Activated CD8-positive, alpha-beta memory T cell treated with anti-CD3 and anti-CD28 coated beads for 1 hour (primary cell): Measurements from ENCODE around the gene SLC12A7.
"Not testable (repeated sequence)": the region's sequence is repeated elsewhere in the genome, so short reads cannot be mapped to it uniquely, and the experiment has no call there.

Experiments used
- DNase-seq, 2 donors: peaks; one replicate each; pipeline ENCODE4 v3.0.0-alpha.2; 2020; ENCODE audit warnings: low read depth in 1 of 2; ENCODE audit errors: extremely low read depth in 1 of 2

SLC12A7 gene

DNA sequence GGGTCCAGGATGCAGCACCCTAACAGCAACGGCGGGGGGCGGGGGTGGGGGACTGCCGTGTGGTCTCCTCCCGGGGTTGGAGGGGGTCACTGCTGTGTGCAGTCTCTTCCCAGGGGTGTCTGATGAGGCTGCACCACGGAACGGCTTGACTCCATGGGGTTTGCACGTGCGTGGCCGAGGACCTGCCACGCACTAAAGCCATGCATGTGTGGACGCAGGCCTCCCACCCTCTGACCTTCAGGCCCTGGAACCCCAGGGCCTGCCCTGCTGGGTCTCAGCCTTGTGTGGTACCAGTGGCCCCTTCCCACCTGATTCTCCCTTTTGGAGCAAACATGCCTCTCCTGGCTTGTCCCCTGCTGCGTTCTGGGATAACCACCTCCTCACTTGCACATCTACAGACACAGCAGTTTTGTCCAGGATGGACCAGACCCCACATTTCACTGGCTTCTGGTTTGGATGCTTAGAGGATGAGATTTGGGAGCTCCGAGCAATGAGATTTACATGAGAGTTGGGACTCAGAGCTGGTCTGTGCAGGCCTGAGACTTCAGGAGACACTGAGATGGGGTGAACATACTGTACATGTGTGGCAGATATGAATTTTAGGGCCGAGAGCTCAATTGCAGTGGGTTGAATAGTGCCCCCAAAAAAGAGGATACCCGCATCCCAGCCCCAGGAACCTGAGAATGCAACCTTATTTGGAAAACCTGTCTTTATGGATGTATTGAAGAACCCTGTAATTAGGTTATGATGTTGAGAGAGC, 45.8 kb downstream of the SLC12A7 start:
- DNase-seq: no peak

DNA sequence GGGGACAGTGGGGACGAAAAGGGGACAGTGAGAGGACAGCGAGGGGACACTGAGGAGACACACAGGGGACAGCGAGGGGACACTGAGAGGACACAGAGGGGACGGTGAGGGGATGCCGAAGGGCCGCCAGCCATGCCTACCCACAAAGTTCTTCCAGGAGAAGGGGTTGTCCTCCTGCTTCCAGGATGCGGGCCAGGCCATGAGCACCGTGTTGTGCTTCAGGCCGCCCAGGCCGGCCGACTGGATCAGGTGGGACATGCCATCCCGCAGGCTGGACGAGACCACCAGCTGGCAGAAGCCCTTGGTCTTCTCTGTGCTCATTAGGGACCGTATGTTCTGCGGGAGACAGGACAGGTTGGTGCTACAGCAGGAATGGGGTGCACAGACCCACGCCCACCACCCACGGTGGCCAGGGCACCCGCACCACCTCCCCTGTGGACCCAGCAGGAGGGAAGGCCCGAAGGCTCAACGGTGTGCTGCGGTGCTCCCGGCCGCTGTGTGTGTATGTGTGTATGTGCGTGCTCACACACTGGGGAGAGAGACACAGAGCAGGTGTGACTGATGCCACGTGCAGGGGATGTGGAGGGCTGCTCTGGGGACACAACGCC, 46.6 kb downstream of the SLC12A7 start:
- DNase-seq: no peak

DNA sequence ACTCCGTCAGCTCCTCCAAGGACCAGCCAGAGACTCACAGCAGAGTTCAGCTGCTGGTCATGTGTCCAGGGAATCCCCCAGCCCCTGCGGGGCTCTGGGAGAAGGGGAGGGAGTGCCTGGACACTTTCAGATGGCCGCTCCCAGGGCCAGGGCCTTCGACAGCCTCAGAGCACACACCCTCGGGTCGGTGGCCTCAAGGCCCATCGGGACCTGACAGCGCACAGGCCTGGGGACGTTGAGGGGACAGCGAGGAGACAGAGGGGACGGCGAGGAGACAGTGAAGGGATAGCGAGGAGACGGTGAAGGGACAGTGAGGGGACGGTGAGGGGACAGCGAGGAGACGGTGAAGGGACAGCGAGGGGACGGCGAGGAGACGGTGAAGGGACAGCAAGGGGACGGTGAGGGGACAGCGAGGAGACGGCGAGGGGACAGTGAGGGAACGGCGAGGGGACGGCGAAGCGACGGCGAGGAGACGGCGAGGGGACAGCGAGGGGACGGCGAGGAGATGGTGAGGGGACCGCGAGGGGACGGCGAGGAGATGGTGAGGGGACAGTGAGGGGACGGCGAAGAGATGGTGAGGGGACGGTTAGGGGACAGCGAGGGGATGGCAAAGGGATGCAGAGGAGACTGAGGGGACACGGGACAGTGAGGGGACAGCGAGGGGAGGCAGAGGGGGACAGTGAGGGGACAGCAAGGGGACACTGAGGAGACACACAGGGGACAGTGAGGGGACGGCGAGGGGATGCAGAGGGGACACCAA, 47.3 kb downstream of the SLC12A7 start:
- no peak for DNase-seq

DNA sequence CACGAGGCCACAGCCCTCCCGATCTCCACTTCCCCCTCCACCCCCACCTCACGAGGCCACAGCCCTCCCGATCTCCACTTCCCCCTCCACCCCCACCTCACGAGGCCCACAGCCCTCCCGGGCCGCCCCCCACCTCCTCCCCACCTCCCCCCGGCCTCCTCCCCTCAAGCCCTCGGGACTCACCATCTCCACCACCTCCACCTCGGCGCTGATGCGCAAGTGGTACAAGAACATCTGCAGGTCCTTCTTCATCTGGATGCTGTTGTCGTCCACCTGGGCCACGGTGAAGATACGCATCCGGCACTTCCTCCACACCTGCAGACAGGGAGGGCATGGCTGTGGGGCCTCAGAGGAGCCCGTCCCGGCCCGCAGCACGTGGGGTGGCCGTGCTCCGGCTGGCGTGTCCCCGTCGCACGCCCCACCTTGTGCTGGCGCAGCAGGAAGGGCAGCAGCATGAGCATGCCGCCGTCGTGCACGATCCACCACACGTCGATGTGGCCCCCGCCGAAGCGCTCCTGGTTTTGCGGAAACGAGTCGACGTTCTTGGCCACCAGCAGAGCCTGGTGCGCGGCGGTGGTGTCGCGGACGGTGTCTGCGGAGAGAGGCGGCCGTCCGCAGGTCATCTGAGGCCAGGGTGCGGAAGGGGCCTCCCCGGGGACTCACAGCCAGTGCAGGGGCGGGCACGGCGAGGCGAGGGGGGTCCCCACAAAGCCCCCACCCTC, 48.0 kb downstream of the SLC12A7 start:
- DNase-seq: no peak

DNA sequence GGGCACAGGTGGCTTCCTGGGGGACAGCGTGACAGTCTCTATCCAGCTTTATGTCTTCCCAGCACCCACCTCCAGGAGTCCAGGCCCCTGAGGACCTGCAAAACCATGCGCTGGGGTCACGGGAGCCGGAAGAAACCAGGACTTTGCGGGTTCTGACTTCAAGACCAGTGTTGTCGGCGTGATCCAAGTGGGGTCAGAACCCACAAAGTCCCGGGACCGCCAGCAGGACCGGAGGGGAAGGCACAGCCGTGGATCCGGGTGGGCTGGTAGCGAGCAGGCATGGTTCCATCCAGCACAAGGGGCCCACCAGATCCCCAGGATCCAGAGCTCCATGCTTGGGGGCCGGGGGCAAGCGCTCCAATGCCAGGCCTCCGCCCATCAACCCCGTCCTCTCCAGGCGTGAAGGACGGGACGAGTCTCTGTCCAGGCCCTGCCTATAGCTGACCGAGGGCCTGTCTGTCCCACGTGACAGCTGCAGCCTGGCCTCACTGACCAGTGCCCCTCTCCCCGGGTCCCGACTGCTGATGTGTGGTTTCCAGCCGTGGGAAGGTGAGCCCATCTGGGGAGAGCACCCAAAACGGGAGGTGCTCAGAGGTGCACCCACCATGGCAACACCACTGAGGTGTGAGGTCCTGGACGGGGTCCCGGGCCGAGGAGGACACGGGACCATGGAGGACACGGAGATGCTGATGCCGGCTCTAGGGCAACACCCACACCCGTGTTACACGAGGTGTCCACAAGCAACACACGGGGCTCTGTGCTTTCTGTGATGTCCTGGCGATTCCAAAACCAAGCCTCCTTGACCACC, 48.9 kb downstream of the SLC12A7 start:
- DNase-seq: no peak

DNA sequence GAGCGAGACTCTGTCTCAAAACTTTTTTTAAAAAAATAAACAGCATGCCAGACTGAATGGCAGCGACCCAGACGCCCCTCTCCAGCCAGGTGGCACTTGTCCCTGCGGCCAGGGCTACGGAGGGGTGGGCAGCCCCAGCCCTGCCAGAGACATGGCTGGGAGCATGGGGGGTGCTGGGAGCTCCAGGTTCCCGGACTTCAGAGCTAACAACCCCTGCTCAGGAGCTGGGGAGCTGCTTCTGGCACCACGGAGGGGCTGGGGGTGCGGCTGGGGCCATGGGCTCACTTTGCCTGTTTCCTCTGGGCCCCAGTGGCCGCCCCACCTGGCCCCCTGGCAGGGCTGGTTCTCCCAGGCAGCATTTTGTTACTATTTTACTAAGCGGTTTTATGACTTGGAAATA, 49.9 kb downstream of the SLC12A7 start:
- no peak for DNase-seq

DNA sequence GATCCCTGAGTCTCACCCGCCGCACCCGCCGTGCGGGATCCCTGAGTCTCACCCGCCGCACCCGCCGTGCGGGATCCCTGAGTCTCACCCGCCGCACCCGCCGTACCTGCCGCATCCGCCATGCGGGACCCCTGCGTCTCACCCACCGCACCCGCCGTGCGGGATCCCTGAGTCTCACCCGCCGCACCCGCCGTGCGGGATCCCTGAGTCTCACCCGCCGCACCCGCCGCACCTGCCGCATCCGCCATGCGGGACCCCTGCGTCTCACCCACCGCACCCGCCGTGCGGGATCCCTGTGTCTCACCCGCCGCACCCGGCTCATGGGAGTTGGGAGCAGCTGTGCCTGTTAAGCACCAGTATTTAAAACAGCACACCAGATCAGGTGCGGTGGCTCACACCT, 50.6 kb downstream of the SLC12A7 start:
- not testable (repeated sequence) for DNase-seq

DNA sequence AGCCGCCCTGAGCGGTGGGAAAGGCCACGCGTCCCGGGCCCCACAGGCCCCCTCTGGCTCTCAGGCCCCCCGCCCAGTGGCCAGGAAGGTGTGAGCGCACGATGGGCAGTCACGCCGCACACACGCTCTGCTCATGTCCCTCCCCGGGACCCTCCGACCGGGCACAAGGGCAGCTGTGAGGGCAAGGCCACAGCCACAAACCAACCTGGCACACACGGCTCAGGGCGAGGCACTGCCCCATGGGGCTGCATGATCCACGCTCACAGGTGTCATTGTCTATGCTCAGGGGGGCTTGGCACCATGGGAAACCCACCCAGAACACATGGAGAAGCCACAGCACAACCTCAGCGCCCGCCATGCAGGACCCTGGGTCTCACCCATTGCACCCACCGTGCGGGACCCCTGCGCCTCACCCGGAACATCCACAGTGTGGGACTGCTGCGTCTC, 51.3 kb downstream of the SLC12A7 start:
- no peak for DNase-seq

DNA sequence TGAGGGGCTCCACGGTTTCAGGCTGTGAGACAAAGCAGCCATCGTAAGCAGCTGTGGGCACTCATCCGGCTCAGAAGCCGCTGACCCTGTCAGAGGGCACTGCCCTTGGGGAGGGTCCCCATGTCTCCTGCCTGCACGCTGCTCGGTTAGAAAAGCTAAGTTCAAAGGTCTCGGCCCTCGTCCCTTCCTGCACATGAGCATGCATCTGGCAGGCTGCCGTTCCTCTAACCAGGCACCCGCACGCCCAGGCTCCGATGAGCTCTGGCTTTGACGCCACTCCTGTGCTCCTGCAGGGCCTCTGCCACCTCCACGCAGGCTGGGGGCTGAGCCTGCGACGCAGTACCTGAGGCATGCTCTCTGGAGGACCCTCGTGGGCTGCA, 52.0 kb downstream of the SLC12A7 start:
- DNase-seq: no peak

DNA sequence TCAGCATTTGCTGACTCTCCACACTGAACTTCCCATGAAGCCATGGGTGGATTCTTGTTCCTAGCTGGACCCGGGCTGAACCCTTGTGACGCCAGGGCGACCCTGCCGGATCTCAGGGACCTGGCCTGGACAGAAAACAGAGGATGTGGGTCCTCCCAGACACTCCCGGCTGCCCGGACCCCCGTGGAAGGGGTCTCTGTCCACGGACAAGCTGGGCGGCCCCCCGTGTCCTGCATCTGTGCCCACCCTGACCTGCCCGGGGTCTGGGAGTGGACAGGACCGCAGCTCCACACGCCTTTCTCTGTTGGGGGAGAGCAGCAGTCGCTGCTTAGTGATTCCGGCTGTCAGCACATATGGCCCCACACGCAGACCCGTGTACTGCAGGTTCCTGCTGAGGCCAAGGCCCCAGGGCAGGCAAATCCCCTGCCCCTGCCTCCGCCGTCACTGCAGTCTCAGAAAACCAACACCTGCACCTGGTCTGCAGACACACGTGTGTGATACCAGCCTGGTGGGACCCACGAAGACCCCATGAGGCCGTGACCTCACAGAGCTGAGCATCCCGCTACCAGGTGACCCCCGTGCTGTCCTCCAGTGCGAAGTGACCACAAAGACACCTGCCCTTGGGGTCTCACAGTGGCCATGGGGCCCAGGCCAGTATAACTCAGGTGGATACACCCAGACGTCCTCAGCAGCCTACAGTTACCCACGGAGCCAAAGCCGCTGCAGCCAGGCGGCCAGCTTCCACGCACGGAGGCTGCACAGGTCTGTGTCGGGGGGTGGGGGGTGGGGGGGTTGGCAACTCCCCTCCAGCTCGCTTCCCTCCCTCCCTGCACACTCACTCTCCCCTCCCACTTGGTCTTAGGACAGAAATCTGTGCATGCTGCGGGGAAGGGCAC, 52.6 kb downstream of the SLC12A7 start:
- no peak for DNase-seq

DNA sequence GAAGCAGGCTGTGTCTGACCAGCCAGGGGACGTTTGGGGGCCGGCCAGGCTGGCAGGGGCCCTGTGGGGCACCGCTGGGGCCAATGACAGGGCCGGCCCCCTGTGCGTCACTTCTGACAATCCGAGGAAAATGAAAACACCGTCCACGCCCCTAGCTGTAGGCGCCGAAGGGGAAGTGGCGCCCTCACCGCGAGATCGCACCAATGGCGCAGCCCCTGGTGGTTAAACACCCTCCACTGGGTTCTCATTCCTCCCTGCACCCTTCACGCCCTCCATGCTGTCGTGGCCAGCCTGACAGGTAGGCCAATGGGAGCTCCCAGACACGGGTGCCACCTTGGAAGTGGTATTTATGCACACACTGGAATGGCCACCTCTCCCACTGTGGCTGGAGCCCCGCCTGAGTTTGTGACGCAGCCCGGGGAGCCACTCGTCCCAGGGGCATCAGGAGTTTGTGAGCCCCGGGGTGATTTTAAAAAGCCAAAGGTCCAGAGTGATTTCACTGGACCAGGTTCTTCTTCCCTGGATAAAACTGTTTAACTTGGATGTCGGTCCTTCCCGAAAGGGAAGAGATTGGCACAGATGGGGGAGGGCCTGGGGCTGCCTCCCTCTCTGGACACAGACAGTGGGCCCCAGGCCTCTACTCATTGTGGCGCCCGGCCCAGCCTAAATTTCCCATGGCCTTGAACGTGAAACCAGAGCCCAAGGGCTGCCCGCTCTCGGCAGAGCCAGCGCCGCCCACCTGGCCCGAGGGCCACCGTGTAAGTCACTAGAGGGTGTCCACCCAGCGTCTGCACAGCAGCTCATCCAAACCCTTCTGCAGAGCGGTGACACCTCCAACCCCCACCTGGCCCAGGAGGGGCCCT, 53.5 kb downstream of the SLC12A7 start:
- no peak for DNase-seq

DNA sequence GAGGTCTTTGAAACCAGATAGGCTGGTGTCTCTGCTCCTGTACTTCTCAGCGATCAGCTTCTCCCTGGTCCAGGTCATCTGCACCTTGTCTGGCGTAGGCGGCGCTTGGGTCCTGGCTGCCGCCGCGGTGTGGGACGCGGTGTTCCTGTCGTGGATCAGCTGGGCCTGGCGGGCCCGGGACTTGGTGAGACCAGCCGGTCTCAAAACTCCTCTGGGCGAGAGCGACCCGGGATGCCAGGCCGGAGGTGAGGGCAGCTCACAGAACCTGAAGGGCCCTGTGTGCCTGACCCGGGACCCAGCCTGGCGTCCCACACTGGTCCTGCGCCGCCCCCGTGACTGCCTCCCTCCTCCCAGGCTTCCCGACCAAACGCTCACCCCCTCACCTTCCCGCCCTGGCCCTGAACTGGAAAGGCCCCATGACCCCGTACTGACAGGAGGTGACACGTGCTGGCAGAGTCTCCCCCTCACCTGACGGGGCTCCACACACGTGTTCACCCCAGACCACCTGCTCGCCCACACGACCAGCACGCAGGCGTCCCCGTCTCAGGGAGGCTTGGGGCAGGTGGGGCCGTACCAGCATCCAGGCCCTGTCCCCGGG, 54.3 kb downstream of the SLC12A7 start:
- DNase-seq: no peak

DNA sequence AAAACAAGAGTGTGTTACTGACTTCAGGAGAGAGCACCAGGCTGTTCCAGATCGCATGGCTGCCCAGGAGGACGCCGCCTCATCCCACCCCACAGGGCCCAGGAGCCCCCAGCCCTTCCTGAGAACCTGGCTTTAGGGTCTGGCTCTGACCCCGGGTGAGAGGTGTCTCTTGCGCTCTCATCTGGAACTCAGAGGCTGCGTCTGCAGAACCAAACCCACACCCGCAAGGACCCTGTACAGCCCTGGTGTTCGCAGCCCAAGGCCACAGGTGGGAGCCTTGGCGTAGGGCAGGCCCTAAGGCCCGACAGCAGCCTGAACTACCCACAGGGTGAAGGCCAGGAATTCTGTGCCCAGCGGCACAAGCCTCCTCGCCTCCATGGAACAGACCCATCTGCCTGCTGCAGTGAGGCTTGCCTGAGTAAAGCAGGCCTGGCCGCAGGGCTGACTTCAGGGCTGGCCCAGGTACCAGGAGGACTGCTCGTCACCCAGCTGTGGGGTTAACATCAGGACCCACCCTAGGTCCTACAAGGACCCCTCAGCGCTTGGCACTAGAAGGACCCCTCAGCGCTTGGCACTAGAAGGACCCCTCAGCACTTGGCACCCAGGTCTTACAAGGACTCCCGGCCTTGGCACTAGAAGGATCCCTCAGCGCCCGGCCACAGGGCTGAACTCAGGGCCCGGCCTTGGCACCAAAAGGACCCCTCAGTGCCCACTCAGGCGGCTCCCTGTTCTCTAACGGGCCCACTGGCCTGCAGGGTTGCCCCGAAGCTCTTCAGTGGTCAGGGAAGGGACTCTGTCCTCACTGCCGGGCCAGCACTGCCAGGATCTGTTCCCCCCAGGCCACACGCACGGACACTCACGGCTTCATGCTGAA, 55.0 kb downstream of the SLC12A7 start:
- DNase-seq: no peak

DNA sequence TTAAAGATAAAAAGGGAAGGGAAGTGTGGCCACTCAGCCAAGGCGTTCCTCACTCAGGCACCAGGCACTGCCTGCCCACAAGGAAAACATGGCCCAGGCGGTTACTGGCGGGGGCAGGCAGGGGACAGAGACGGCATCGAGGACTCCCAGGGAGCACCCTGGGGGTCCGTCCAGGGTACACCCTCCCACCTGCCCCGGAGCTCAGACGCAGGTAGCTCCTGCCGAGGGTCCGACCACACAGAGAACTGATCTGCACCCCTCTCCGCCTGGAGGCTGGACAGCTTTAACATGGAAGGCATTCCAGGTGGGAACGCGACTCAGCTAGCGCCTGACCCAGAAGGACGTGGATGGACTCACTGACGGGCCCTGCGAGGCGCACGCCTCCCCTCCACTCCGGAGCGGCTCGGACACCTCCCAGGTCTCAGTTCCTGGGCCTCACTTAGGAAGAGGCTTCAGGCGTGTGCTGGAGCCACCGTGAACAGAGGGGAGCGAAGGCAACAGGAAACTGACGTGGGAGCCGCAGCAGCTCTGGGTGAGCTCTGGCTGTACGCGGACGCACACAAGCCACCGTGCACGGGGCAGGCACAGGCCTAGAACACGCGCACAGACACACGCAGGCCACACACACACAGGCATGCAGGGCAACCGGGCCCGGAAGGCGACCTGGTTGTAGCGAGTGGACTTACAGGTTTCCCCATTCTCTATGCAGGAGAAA, 55.8 kb downstream of the SLC12A7 start:
- DNase-seq: no peak

DNA sequence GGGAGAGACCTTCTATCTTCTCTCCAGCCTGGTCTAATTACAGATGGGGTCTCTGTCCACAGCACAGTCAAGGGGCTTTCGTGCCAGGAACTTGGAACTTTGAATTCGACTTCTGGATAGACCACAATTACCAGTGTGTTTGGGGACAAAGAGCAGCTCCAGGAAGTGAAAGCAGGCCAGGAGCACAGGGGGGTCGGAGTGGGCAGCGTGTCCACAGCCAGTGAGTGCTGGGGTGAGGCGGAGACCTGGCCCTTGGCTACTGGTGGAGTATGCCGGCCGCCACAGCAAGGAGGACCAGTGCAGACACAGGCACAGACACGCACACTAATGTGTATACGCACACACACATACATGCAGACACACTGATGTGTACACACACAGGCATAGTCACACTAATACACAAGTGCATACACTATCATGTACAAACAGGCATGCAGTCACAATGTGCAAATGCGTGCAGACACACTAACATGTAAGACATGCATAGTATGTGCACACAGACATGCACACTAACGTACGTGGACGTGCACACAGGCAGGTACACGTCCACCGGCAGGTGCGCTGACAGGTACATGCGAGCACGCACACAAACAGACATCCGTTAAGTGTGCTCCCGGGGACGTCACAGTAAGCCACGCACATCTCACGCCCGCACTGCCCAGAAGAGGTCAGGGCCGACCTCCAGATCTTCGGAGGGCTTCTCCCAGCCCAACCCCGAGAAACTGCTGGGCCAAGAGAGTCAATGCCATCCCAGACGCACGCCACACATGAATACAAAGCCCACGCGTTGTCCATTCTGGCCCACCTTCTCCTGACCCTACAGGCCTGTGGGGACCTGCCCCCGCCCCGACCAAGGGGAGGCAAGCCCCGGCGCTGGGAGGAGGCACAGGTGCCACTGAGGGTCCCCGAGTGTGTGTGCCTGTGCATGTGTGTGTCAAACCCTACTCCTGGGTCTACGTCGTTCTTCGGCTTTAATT, 56.8 kb downstream of the SLC12A7 start:
- DNase-seq: no peak
